WTC11 (cell line): ENCODE data around the gene FBXL4. TPM values are rescaled to one million over a fixed set of nuclear protein-coding genes. Genes with fewer than 3 reads are reported as not detected.

Experiments
- ATAC-seq: fragments of 200-7000 bp; cut with Tn5 transposase; 2 replicates; pipeline ENCODE4 v1.10.0; 2021; ENCODE audit warnings: mild to moderate bottlenecking, moderate library complexity
- CTCF ChIA-PET: fragments of 300-600 bp; sonication (Branson Sonifier 250); formaldehyde crosslinking; loops from one replicate; lab custom pipeline; 2021; ENCODE audit warnings: antibody characterized with exemption; lab: Charles Lee
- POLR2A ChIA-PET: fragments of 350-600 bp; sonication (Branson Sonifier 250); formaldehyde crosslinking; loops from one replicate; lab custom pipeline; 2021; ENCODE audit warnings: antibody characterized with exemption; lab: Charles Lee
- DNase-seq: peaks from one replicate; pipeline ENCODE4 v3.0.0; 2021; ENCODE audit warnings: low spot score
- H3K27ac Mint-ChIP-seq: 2 replicates; pipeline ENCODE4 v1.8.0; 2021; ENCODE audit warnings: mixed read lengths
- H3K27me3 Mint-ChIP-seq: 2 replicates; pipeline ENCODE4 v1.8.0; 2021; ENCODE audit warnings: low read depth, mild to moderate bottlenecking, moderate library complexity, mixed read lengths
- H3K36me3 Mint-ChIP-seq: 2 replicates; pipeline ENCODE4 v1.8.0; 2021; ENCODE audit warnings: mixed read lengths
- H3K4me1 Mint-ChIP-seq: 2 replicates; pipeline ENCODE4 v1.8.0; 2022; ENCODE audit warnings: mixed read lengths
- H3K4me3 Mint-ChIP-seq: 2 replicates; pipeline ENCODE4 v1.8.0; 2021; ENCODE audit warnings: mild to moderate bottlenecking, moderate library complexity, mixed read lengths
- H3K9me3 Mint-ChIP-seq: 2 replicates; pipeline ENCODE4 v1.8.0; 2021; ENCODE audit warnings: mixed read lengths
- E2F4 ChIP-seq: sonication (generic); formaldehyde crosslinking; IDR thresholded peaks from 2 replicates; pipeline ENCODE4 v1.8.1; 2022; ENCODE audit warnings: low read depth, mild to moderate bottlenecking, moderate library complexity, missing genetic modification reagents, borderline replicate concordance
- EMX1 ChIP-seq: fragments of 250-450 bp; sonication (Bioruptor Pico); IDR thresholded peaks from 2 replicates; pipeline ENCODE4 v1.8.0; 2021; ENCODE audit warnings: mild to moderate bottlenecking
- JAZF1 ChIP-seq: fragments of 250-450 bp; sonication (Bioruptor Pico); IDR thresholded peaks from 2 replicates; pipeline ENCODE4 v1.9.0; 2021; ENCODE audit warnings: moderate library complexity, mild to moderate bottlenecking, inconsistent platforms
- MXD4 ChIP-seq: fragments of 250-450 bp; sonication (Bioruptor Pico); IDR thresholded peaks from 2 replicates; pipeline ENCODE4 v1.8.0; 2021; ENCODE audit warnings: mild to moderate bottlenecking, moderate library complexity, borderline replicate concordance
- NFATC4 ChIP-seq: fragments of 250-450 bp; sonication (Bioruptor Pico); IDR thresholded peaks from 2 replicates; pipeline ENCODE4 v1.9.0; 2021; ENCODE audit warnings: mild to moderate bottlenecking
- NFE2L1 ChIP-seq: sonication (generic); formaldehyde crosslinking; IDR thresholded peaks from 2 replicates; pipeline ENCODE4 v1.8.1; 2023; ENCODE audit warnings: missing genetic modification reagents
- NR2C2 ChIP-seq: sonication (generic); formaldehyde crosslinking; IDR thresholded peaks from 2 replicates; pipeline ENCODE4 v1.8.0; 2022; ENCODE audit warnings: mild to moderate bottlenecking, missing genetic modification reagents
- RELA ChIP-seq: sonication (generic); formaldehyde crosslinking; IDR thresholded peaks from 2 replicates; pipeline ENCODE4 v1.8.1; 2022; ENCODE audit warnings: missing genetic modification reagents, mild to moderate bottlenecking, borderline replicate concordance
- SMAD4 ChIP-seq: sonication (generic); formaldehyde crosslinking; IDR thresholded peaks from 2 replicates; pipeline ENCODE4 v1.8.0; 2022; ENCODE audit warnings: mild to moderate bottlenecking, missing genetic modification reagents
- ZBTB21 ChIP-seq: sonication (generic); formaldehyde crosslinking; IDR thresholded peaks from 2 replicates; pipeline ENCODE4 v1.8.1; 2023; ENCODE audit warnings: mild to moderate bottlenecking, missing genetic modification reagents, borderline replicate concordance
- ZNF232 ChIP-seq: sonication (generic); formaldehyde crosslinking; IDR thresholded peaks from 2 replicates; pipeline ENCODE4 v1.8.0; 2022; ENCODE audit warnings: mild to moderate bottlenecking, missing genetic modification reagents
- ZNF263 ChIP-seq: sonication (generic); formaldehyde crosslinking; IDR thresholded peaks from 2 replicates; pipeline ENCODE4 v1.8.1; 2022; ENCODE audit warnings: low read depth, mild to moderate bottlenecking, moderate library complexity, missing genetic modification reagents
- ZNF416 ChIP-seq: fragments of 250-450 bp; sonication (Bioruptor Pico); IDR thresholded peaks from 2 replicates; pipeline ENCODE4 v1.9.0; 2021; ENCODE audit warnings: mild to moderate bottlenecking, inconsistent platforms
- ZNF423 ChIP-seq: fragments of 250-450 bp; sonication (Bioruptor Pico); IDR thresholded peaks from 2 replicates; pipeline ENCODE4 v2.1.2; 2022; ENCODE audit warnings: mild to moderate bottlenecking, moderate library complexity
- ZNF671 ChIP-seq: fragments of 250-450 bp; sonication (Bioruptor Pico); IDR thresholded peaks from 2 replicates; pipeline ENCODE4 v1.8.0; 2021; ENCODE audit warnings: mild to moderate bottlenecking
- total RNA-seq: library from RNA; stranded (reverse); gene quantifications from 3 replicates; pipeline ENCODE4 v1.2.3, GENCODE V29; 2021
- TF ChIP-seq, protein P1 (sequence below): sonication (generic); formaldehyde crosslinking; conservative IDR thresholded peaks from 2 replicates; pipeline ENCODE4 v1.8.1; 2023; ENCODE audit warnings: mild to moderate bottlenecking, low read depth, missing genetic modification reagents, moderate library complexity
- TF ChIP-seq, protein P2 (sequence below): sonication (generic); formaldehyde crosslinking; IDR thresholded peaks from 2 replicates; pipeline ENCODE4 v1.8.1; 2022; ENCODE audit warnings: mild to moderate bottlenecking, moderate library complexity, missing genetic modification reagents
- TF ChIP-seq, protein P3 (sequence below): sonication (generic); formaldehyde crosslinking; IDR thresholded peaks from 2 replicates; pipeline ENCODE4 v1.8.1; 2023; ENCODE audit warnings: mild to moderate bottlenecking, missing genetic modification reagents, moderate library complexity
- TF ChIP-seq, protein P4 (sequence below): sonication (generic); formaldehyde crosslinking; IDR thresholded peaks from 2 replicates; pipeline ENCODE4 v1.8.1; 2023; ENCODE audit warnings: mild to moderate bottlenecking, moderate library complexity, missing genetic modification reagents
- TF ChIP-seq, protein P5 (sequence below): sonication (generic); formaldehyde crosslinking; IDR thresholded peaks from 2 replicates; pipeline ENCODE4 v1.8.0; 2022; ENCODE audit warnings: mild to moderate bottlenecking, missing genetic modification reagents
- TF ChIP-seq, protein P6 (sequence below): sonication (generic); formaldehyde crosslinking; IDR thresholded peaks from 2 replicates; pipeline ENCODE4 v1.8.1; 2023; ENCODE audit warnings: mild to moderate bottlenecking, missing genetic modification reagents

Gene FBXL4
- total RNA-seq, 1 experiment from 2014 or later: 10.3 TPM

- TF ChIP-seq, protein P1, sequence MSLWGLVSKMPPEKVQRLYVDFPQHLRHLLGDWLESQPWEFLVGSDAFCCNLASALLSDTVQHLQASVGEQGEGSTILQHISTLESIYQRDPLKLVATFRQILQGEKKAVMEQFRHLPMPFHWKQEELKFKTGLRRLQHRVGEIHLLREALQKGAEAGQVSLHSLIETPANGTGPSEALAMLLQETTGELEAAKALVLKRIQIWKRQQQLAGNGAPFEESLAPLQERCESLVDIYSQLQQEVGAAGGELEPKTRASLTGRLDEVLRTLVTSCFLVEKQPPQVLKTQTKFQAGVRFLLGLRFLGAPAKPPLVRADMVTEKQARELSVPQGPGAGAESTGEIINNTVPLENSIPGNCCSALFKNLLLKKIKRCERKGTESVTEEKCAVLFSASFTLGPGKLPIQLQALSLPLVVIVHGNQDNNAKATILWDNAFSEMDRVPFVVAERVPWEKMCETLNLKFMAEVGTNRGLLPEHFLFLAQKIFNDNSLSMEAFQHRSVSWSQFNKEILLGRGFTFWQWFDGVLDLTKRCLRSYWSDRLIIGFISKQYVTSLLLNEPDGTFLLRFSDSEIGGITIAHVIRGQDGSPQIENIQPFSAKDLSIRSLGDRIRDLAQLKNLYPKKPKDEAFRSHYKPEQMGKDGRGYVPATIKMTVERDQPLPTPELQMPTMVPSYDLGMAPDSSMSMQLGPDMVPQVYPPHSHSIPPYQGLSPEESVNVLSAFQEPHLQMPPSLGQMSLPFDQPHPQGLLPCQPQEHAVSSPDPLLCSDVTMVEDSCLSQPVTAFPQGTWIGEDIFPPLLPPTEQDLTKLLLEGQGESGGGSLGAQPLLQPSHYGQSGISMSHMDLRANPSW (CRISPR knock-in tag): no peak
- no peak for TF ChIP-seq ZNF416 (CRISPR knock-in tag)
Observed at GRCh38 chr6:98928688-98929087, 19.1 kb downstream of the FBXL4 start (continued).

DNA sequence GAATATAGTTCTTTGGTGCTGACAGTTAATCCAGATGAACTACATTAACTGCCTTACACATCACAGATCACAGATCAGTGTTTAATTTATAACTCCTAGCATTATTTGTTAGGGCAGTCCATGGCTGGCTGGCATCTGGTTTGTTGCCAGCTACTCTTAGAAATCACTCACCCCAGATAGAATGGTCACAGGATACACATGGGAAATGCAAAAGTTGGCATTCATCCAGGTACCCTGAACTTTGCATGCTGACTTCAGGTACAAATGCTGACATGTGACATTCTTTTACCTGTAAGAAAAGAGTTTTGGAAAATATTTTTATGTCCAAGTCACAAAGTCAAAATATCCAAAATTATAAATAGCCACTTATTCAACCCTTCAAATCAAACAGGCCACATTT, 20.2 kb downstream of the FBXL4 start:
- Mint-ChIP-seq H3K4me1 (peaks cover 42% of the 10 kb centered on the region), H3K36me3 (peaks cover 8% of the 10 kb centered on the region; the same call in 1 of the 2 replicates), H3K9me3 (peaks cover 4% of the 10 kb centered on the region; the same call in 1 of the 2 replicates), H3K27me3 (no peaks in the 10 kb centered on the region), H3K27ac (no peak overlapping the region), H3K4me3 (no peak overlapping the region)
- CTCF ChIA-PET: no interaction called here
- POLR2A ChIA-PET: no interaction called here
- TF ChIP-seq NFATC4 (CRISPR knock-in tag) (no peak), NR2C2 (no peak), NFE2L1 (CRISPR knock-in tag) (no peak), JAZF1 (CRISPR knock-in tag) (no peak), ZNF263 (no peak), E2F4 (CRISPR knock-in tag) (no peak), EMX1 (CRISPR knock-in tag) (no peak), ZNF671 (CRISPR knock-in tag) (no peak)
- TF ChIP-seq, protein P2, sequence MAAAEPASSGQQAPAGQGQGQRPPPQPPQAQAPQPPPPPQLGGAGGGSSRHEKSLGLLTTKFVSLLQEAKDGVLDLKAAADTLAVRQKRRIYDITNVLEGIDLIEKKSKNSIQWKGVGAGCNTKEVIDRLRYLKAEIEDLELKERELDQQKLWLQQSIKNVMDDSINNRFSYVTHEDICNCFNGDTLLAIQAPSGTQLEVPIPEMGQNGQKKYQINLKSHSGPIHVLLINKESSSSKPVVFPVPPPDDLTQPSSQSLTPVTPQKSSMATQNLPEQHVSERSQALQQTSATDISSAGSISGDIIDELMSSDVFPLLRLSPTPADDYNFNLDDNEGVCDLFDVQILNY (CRISPR knock-in tag): no peak
- TF ChIP-seq, protein P3, sequence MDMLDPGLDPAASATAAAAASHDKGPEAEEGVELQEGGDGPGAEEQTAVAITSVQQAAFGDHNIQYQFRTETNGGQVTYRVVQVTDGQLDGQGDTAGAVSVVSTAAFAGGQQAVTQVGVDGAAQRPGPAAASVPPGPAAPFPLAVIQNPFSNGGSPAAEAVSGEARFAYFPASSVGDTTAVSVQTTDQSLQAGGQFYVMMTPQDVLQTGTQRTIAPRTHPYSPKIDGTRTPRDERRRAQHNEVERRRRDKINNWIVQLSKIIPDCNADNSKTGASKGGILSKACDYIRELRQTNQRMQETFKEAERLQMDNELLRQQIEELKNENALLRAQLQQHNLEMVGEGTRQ (CRISPR knock-in tag): no peak
- TF ChIP-seq, protein P4, sequence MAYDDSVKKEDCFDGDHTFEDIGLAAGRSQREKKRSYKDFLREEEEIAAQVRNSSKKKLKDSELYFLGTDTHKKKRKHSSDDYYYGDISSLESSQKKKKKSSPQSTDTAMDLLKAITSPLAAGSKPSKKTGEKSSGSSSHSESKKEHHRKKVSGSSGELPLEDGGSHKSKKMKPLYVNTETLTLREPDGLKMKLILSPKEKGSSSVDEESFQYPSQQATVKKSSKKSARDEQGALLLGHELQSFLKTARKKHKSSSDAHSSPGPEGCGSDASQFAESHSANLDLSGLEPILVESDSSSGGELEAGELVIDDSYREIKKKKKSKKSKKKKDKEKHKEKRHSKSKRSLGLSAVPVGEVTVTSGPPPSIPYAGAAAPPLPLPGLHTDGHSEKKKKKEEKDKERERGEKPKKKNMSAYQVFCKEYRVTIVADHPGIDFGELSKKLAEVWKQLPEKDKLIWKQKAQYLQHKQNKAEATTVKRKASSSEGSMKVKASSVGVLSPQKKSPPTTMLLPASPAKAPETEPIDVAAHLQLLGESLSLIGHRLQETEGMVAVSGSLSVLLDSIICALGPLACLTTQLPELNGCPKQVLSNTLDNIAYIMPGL: no peak
- ATAC-seq (no peak), DNase-seq (no peak)

- ATAC-seq: no peak
- CTCF ChIA-PET: no interaction called here
- TF ChIP-seq ZNF232 (CRISPR knock-in tag) (no peak), ZNF416 (CRISPR knock-in tag) (no peak), SMAD4 (no peak), ZNF671 (CRISPR knock-in tag) (no peak), NR2C2 (no peak), ZBTB21 (no peak), EMX1 (CRISPR knock-in tag) (no peak), NFATC4 (CRISPR knock-in tag) (no peak), ZNF423 (CRISPR knock-in tag) (no peak), RELA (no peak), ZNF263 (no peak), MXD4 (CRISPR knock-in tag) (no peak)
- TF ChIP-seq, protein P5, sequence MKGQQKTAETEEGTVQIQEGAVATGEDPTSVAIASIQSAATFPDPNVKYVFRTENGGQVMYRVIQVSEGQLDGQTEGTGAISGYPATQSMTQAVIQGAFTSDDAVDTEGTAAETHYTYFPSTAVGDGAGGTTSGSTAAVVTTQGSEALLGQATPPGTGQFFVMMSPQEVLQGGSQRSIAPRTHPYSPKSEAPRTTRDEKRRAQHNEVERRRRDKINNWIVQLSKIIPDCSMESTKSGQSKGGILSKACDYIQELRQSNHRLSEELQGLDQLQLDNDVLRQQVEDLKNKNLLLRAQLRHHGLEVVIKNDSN: no peak
- TF ChIP-seq, protein P6, sequence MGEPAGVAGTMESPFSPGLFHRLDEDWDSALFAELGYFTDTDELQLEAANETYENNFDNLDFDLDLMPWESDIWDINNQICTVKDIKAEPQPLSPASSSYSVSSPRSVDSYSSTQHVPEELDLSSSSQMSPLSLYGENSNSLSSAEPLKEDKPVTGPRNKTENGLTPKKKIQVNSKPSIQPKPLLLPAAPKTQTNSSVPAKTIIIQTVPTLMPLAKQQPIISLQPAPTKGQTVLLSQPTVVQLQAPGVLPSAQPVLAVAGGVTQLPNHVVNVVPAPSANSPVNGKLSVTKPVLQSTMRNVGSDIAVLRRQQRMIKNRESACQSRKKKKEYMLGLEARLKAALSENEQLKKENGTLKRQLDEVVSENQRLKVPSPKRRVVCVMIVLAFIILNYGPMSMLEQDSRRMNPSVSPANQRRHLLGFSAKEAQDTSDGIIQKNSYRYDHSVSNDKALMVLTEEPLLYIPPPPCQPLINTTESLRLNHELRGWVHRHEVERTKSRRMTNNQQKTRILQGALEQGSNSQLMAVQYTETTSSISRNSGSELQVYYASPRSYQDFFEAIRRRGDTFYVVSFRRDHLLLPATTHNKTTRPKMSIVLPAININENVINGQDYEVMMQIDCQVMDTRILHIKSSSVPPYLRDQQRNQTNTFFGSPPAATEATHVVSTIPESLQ: no peak
- TF ChIP-seq, all 79 proteins: peak for 0
Observed at GRCh38 chr6:98925831-98926230, 21.9 kb downstream of the FBXL4 start.

More at GRCh38 chr6:98925831-98926230, 21.9 kb downstream of the FBXL4 start:
- POLR2A ChIA-PET: no interaction called here
- Mint-ChIP-seq H3K4me3 (no peak overlapping the region), H3K27ac (no peak overlapping the region), H3K36me3 (peaks cover 8% of the 10 kb centered on the region; the same call in 1 of the 2 replicates), H3K27me3 (no peaks in the 10 kb centered on the region), H3K9me3 (peaks cover 4% of the 10 kb centered on the region; the same call in 1 of the 2 replicates), H3K4me1 (peaks cover 33% of the 10 kb centered on the region)
- no peak for DNase-seq
